Germinal center (tissue), 1 donor: Measurements from ENCODE around the gene GPATCH3.
A peak's percentile ranks its signal among the peaks of the same experiment; 100 is the strongest.
"Not testable (repeated sequence)": the region's sequence is repeated elsewhere in the genome, so short reads cannot be mapped to it uniquely, and the experiment has no call there.

Source experiments
- DNase-seq: peaks from one replicate; pipeline ENCODE4 v3.0.0; 2012; ENCODE audit warnings: mixed read lengths, low spot score

Gene GPATCH3

GRCh38 chr1:26863685-26864077 is 36.6 kb downstream of the GPATCH3 start:
- DNase-seq, result no peak

- peak; percentile 54 for DNase-seq
These were observed 37.2 kb downstream of the GPATCH3 start, which contains the start of gene SFN for GRCh38 chr1:26862781-26863684. TSS of gene SFN (plus strand) at chr1:26863149. CDS start at chr1:26863213, 64 bp downstream.

GRCh38 chr1:26861889-26862378 is 38.3 kb downstream of the GPATCH3 start:
- no peak for DNase-seq

GRCh38 chr1:26861286-26861701 is 39.0 kb downstream of the GPATCH3 start:
- no peak for DNase-seq

- no peak for DNase-seq
These were observed 41.2 kb downstream of the GPATCH3 start for GRCh38 chr1:26858891-26859640.

GRCh38 chr1:26858160-26858559 is 42.1 kb downstream of the GPATCH3 start:
- DNase-seq, result no peak

- no peak for DNase-seq
These were observed 42.7 kb downstream of the GPATCH3 start for GRCh38 chr1:26857473-26858060.

- no peak for DNase-seq
These were observed 43.4 kb downstream of the GPATCH3 start for GRCh38 chr1:26856604-26857469.

- DNase-seq, result no peak
These were observed 44.1 kb downstream of the GPATCH3 start for GRCh38 chr1:26856181-26856580.

GRCh38 chr1:26855636-26856035 is 44.6 kb downstream of the GPATCH3 start:
- DNase-seq, result no peak

- no peak for DNase-seq
These were observed 45.4 kb downstream of the GPATCH3 start for GRCh38 chr1:26854906-26855305.

- no peak for DNase-seq
These were observed 46.7 kb downstream of the GPATCH3 start for GRCh38 chr1:26853600-26853999.

GRCh38 chr1:26853156-26853555 is 47.1 kb downstream of the GPATCH3 start:
- peak; percentile 85 for DNase-seq

- DNase-seq, result no peak
These were observed 47.6 kb downstream of the GPATCH3 start for GRCh38 chr1:26852701-26853100.

- DNase-seq, result no peak
These were observed 49.1 kb downstream of the GPATCH3 start for GRCh38 chr1:26851106-26851684.

GRCh38 chr1:26848941-26849774 is 51.1 kb downstream of the GPATCH3 start:
- DNase-seq, result no peak

GRCh38 chr1:26848499-26848898 is 51.8 kb downstream of the GPATCH3 start:
- no peak for DNase-seq

GRCh38 chr1:26847826-26848225 is 52.4 kb downstream of the GPATCH3 start:
- not testable (repeated sequence) for DNase-seq

- DNase-seq, result no peak
These were observed 55.7 kb downstream of the GPATCH3 start for GRCh38 chr1:26844424-26845196.
